Measurements from ENCODE around the gene CYP4B1.

The CYP4B1 gene

GRCh38 chr1:46804027-46804889 is 5.4 kb downstream of the CYP4B1 start:
- TF ChIP-seq CTCF (IDR thresholded peaks at IDR 0.05; ENCODE audit: insufficient read depth, low read depth, low read length, missing control alignments), result no peak
- no peak overlapping the region for H3K4me3 ChIP-seq (ENCODE audit: low read depth, low read length)
- DNase-seq (ENCODE audit: low read depth), result no peak

- no peak for TF ChIP-seq CTCF (IDR thresholded peaks at IDR 0.05; ENCODE audit: insufficient read depth, low read depth, low read length, missing control alignments)
- H3K4me3 ChIP-seq (ENCODE audit: low read depth, low read length), result no peak overlapping the region
- no peak for DNase-seq (ENCODE audit: low read depth)
These were observed 6.1 kb downstream of the CYP4B1 start for GRCh38 chr1:46804926-46805325.

- no peak for TF ChIP-seq CTCF (IDR thresholded peaks at IDR 0.05; ENCODE audit: insufficient read depth, low read depth, low read length, missing control alignments)
- no peak for DNase-seq (ENCODE audit: low read depth)
- H3K4me3 ChIP-seq (ENCODE audit: low read depth, low read length), result no peak overlapping the region
These were observed 6.9 kb downstream of the CYP4B1 start for GRCh38 chr1:46805755-46806154.

GRCh38 chr1:46806196-46807020 is 7.6 kb downstream of the CYP4B1 start:
- DNase-seq (ENCODE audit: low read depth), result no peak
- H3K4me3 ChIP-seq (ENCODE audit: low read depth, low read length), result no peak overlapping the region
- TF ChIP-seq CTCF (IDR thresholded peaks at IDR 0.05; ENCODE audit: insufficient read depth, low read depth, low read length, missing control alignments), result no peak

GRCh38 chr1:46807046-46807972 is 8.5 kb downstream of the CYP4B1 start:
- no peak for TF ChIP-seq CTCF (IDR thresholded peaks at IDR 0.05; ENCODE audit: insufficient read depth, low read depth, low read length, missing control alignments)
- no peak for DNase-seq (ENCODE audit: low read depth)
- no peak overlapping the region for H3K4me3 ChIP-seq (ENCODE audit: low read depth, low read length)

GRCh38 chr1:46809071-46809470 is 10.2 kb downstream of the CYP4B1 start:
- no peak overlapping the region for H3K4me3 ChIP-seq (ENCODE audit: low read depth, low read length)
- TF ChIP-seq CTCF (IDR thresholded peaks at IDR 0.05; ENCODE audit: insufficient read depth, low read depth, low read length, missing control alignments), result no peak
- DNase-seq (ENCODE audit: low read depth), result no peak
